GM19438 (cell line): Measurements from ENCODE around the gene COPS8.

Experiments
- ATAC-seq: cut with Tn5 transposase; IDR thresholded peaks from one replicate; pipeline ENCODE4 v1.9.1; 2021; ENCODE audit warnings: low read depth; ENCODE audit not compliant: unreplicated experiment

Gene COPS8

DNA sequence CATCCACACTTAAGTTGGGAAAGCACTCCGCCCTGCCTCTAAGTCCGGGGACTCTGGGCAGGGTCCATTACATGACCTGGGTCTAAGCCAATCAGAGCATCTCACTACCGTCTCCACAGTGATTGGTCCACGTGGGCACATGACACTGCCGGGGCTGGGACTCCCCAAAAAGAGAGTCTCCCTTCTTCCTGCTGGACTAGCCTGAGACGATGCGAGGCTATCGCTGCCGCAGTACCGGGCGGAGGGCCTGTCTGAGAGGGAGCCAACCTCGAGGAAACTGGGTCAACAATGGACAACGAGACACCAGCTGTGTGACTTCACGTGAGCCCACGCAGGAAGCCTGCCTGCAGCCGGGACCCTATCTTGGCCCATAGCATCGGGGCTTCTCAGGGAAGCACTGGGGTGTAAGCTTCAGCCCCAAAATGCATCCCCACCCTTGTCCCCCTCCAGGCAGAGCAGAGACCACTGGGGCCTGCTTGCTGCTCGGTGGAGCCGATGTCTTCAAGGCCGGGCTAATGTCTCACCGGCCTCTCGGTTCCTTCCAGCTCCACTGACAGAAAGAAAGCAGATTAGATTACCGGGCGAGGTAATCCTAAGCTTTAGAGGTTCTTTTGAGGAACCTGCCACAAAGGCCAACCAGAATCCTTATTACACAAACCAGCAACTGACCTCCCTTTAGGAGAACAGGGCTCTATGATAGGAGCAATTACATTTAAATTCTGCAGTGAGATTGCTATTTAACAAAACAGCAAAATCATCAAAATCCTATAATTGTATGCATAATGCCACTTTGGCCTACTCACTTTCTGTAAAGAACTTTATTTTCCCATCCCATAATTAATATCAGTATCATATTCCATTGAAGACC, 21.3 kb upstream of the COPS8 start:
- ATAC-seq = no peak

DNA sequence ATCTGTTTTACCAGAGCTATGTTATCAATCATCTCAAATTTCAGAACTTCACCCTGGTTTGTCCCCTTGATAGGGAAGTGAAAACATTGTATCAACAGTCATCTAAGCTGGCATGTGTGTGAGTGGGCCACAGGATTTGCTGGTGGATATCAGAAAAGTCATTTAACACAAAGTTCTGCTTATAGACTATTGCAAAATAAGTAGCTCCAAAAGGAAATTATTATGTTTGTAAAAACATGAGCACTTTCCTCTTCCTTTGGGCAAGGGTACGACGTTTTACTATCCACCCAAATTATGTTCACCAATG, 20.7 kb upstream of the COPS8 start:
- ATAC-seq = no peak

DNA sequence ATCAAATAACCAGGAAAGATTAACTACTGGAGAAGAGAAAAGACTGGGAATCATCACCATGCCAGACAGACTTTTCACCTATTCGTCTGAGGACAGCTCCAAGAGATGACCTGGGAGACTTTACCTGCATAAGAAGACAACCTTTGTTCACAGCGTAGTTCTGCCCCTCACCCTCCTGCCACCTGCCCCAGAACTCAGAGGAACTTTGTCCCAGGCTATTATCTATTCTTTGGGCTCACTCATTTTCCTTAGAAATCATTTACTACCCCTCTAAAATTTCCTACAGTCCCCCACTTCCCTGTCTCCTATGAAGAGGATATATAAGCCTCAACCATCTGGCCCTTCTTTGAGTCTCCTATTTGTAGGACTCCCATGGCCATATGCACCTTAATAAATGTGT, 19.3 kb upstream of the COPS8 start:
- ATAC-seq = no peak

DNA sequence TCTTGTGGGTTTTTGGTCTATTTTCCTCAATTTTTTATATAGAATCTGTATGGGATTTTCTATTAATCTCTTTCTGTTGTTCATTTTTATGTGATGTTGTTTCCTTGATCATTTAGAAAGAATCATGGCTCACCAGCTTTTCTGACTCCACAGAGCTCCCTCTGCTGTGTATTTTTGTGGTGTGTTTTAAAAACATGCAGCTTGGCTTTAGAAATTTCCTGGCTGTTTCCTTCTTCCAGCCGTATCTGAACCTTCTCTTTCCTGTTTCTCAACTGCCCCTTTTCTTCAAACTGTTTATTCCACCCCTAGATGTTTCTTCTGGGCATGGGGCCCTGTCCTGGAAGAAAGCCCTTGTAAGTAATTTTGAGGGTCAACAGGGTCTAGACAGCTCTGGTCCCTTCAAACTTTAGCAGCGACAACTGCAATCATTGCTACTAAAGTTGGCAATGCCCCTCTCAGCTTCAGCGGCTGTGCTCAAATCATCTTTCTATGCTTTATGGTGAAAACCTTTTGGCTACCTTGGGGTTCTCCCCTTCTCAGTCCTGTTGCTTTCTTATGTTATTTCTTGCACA, 17.6 kb upstream of the COPS8 start:
- no peak for ATAC-seq

DNA sequence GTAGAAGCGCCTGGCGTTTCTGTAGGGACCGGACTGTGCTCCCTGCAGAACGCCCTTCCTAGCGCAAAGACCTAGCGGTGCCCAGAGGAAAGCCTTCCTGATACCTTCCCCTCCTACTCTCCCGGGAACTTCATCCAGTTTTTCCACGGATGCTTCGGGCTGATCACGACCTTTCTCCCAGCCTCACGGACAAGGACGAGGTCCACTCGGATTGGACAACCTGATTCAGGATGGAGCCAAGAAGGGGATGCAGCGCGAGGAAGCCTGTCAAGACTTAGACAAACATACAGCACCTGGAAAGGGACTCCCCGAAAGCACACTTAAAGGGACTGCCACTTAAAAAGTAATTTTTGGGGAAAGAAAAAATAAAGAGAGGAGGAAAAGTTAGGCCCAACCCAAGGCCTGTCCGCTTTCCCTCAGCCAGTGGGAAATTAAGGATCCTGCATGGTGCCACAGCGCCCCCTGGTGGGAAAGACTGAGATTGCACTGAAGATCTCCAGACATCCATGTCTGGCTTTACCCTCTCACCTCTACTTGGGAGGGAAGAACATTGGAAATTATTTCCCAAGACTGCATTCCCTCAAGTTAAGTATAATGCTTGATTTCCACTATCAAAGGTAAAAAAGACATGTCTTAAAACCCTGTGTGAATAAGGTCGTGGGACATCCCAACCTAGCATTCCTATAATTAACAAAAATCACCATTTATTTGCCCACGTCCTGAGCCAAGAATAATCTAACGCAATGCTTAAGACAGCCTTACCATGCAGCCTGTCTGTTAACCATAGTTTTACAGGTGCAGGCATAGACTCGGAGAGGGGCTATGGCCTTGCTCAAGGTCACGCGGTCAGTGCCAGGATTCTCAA, 13.4 kb upstream of the COPS8 start:
- no peak for ATAC-seq

DNA sequence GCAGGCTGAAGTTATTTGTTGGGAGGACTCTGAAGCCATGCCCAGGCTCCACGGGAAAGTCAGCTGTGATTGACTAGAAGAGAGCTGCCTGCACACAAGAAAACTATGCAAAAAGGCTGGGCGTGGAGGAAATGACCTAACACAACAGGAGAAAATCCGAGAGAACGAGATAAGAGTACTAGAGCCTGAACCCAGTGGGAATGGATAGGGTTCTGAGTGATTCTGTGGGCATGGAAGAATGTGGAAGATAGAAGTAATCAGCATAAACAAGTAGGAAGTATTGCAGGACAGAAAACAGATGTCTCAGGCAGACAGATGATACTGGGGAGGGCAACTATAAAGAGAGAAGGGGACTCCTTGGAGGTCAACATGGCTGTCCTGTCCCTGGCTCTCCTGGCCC, 12.1 kb upstream of the COPS8 start:
- no peak for ATAC-seq

DNA sequence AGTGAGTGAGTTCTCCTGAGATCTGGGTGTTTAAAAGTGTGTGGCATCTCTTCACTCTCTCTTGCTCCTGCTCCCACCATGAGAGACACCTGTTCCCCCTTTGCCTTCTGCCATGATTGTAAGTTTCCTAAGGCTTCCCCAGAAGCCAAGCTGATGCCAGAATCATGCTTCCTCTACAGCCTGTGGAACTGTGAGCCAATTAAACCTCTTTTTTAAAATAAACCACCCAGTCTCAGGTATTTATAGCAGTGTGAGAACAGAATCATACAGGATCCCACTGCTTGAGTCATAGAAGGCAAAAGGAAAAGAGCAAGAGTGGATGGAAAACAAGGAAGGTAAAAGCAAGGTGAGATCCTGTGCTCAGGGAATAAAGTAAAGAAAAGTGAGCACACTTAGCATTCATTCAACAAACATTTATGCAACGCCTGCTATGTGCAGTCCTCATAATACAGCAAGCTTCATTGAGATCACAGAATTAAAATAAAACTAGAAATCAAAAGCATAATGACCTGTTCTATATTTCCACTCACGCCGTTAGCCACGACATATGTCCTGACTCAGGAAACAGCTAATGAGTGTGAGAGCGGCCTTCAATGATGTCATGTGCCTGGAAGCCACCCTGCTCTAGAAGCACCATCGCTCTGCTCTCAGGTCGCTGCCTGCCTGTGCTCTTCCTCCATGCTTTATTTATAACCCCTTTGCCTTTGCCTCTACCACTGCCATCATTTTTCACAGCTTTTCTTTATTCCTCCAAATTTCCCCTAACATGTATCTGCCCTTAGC, 11.3 kb upstream of the COPS8 start:
- no peak for ATAC-seq

DNA sequence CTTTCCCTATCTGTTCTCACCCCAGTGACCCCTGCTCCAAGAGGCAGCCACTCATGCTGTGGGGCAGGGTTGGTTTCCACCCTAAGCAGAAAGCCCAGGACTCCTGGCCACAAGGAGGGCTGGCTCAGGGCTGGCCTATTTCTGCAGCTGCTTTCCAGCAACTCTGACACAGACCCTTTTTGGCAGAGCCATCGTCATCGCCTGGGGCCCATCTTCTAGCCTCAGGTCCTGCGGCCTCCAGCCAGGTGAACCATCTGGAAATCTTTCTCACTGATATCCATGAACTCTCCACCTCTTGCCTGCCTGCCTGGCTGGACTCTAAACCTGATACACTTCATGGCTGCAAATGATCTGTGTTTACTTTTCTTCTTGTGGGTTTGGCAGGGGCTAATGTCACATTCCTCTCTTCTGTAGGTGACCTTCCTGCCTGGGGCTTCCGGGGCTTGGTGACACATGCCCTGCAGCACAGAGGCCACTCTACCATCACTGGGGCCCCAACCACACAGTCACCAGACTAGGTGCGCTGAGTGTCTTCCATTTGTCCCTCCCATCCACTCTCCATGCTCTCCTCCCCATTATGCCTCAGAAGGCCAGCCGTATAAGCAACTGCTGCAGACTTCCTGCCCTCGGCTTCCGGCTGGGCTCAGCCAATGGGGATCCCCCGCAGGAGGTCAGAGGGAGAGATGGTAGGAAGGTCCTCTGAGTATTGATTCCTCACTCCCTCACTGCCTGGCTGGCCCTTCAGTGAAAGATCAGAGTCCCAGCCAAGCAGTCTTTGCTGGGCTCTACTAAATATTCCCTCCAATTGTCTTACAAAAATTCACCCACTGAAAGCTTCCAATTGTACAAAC, 9.7 kb upstream of the COPS8 start:
- no peak for ATAC-seq

DNA sequence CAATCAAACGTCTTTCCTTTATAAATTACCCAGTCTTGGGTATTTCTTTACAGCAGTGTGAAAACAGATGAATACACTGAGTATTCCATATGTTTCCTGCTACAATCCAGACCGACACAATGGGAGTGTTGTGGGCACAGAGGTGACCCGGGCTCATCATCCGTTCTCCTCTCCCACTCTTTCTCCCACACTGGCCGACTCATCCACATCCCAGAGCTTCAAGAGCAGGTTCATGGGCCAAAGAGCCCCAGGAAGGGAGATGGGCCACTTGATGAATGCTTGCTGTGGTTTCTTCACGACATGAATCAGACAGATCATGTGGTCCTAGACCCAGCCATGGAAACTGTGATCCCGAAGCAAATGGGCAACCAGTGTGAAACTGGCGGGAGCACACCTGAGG, 4.1 kb upstream of the COPS8 start:
- no peak for ATAC-seq

DNA sequence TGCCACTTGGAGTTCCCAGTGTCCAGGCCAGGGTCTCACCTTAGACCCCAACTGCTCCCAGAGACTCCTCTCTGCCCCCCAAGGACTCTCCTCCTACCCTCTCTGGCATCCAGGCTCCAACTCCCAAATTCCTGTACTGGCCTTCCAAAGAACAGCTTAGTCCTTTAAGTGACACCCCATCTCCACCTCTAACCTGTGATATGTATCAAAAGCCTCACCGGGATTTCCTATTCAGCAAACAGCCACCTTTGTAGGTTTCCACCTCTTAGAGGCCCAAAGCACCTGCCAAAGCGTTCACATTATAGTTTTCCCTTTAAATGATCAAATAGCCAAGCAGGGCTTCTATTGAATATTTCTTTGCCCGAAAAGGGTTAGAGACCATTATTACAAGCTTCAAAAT, 2.7 kb upstream of the COPS8 start:
- ATAC-seq = no peak

DNA sequence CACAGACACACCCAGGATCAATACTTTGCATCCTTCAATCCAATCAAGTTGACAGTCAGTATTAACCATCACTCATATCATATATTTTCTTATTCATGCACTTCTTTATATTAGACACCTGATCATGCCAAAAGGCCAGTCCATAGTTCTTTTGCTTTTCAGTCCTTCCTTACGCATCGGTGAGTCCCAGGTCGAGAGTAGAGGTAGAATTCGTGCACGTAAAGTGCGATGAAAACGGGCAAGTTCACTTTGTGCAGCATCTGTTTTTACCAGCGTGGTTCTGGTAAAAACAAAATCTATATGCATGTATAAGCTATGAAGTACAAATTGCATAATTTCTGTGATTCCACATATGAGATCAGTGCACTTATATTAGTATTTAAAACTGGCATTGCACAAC, 1.2 kb upstream of the COPS8 start:
- ATAC-seq = no peak

DNA sequence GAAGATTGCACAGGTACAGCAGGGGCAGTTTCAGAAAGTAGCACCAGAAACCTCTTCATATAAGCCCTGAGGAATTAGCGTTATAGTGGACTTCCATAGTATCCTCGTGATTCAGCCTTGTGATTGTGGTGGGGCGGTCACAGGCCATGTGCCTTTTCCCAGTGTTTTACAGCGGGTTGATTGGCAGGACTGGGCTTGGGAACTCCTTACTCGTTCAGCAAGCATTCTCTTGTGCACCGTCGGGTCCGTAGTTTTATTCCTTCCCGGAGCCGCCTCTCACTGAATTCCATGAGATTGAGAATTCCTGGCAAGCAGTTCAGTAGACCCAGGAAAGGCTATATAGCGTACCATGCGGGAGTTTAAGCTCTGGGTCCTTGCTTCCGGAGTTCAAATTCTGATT, 5.2 kb downstream of the COPS8 start:
- no peak for ATAC-seq

DNA sequence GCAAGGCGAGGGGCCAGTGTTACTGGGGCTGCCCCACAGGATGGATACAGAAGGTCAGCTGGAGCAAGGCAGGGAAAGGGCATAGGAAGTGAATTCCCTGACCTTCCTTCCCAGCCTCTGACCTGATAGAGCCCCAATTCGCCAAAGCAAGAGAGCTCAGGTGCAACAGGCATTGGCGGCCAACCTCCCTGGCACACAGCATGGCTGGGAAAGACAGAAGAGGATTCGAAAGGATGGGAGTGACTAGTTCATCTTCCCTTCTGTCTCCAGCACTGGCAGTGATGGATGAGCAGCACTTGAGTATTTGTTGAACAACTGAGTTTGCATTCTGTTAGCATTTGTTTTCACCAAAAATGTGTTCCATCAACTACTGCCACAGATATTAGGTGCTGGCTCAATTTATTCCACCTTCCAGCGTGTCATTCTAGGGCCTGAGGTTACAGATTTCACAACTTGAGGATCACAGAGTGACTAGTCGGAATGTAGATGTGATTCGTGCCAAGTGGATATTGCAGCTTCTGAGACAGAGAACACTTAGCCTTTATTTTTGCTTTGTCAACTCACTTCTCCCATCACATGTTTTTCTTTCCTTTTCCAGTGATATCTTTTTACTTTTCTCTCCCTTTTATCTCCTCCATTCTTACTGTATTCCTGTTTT, 6.2 kb downstream of the COPS8 start:
- ATAC-seq = no peak

DNA sequence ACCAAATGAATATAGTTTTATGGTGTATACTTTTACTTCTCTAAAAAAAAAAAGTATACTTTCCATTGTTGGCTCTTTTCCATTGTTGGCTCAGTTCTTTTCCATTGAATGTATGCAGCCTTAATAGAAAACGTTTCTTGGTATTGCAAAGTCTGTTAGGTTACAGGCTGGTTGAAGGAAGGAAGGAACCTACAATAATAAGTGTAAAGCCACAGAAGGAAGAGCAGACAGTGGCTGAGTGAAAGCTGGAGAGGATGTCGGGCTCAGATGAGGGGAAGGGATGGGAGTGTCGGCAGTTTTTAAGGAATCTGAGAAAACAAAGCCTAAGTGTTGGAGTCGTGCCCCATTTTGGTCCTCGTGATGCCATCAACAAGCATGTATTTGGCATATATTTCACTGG, 6.8 kb downstream of the COPS8 start:
- ATAC-seq = no peak

DNA sequence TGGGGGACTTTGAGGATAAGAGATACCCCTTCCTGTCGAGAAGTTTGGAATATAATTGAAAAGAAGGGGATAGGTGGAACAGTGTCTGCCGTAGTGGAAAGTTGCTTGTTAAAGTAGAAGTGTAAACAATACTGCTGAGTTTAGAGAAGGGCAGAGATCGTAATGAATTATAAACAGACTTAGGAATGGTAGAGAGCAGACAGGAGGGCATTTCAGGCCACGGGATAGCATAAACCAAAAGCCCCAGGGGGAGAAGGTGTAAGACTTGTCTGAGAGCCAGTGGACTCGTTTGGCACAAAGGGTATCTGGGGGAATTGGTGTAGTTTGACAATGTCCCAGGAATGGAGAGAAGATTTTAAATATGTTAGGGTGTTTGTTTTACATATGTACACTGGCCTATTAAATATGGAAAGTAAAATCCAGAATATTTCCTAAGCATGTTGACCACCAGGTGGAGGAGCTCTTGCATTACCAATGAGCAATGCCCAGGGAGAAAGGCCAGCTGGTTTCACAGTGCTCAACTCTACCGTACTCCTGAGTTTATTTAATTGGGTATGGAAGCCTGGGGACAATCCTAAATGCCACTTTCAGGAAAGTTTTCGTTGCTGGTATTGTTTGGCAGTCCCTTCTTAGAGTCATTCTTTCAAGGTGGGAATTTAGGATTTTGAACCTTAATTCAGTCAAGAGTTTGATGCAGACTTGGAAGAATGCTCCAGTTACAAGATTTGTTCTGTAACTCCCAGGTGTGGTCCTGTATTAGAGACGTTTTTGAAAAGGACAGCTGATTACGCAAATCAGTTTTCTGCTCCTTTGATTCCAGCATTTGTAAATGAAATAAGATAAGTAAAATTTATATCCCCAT, 7.5 kb downstream of the COPS8 start:
- no peak for ATAC-seq

DNA sequence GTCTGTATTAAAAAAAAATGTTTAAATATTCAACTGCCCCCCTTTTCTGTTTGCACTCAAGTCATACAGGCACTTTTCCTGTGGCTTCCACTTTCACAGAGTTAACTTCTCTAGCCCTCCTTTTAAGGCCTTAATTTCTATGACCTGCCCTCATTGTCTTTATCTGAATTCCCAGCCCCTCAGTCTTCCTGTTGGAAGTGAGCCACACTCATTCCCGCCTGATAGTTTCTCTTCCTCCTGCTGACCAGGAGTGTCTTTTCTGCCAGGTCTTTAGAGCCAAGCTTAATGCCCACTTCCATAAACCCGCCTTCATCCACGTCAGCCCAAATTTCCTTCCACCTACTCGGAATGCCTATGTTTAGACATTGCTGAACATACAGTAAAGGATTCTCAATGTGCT, 10.5 kb downstream of the COPS8 start:
- no peak for ATAC-seq

DNA sequence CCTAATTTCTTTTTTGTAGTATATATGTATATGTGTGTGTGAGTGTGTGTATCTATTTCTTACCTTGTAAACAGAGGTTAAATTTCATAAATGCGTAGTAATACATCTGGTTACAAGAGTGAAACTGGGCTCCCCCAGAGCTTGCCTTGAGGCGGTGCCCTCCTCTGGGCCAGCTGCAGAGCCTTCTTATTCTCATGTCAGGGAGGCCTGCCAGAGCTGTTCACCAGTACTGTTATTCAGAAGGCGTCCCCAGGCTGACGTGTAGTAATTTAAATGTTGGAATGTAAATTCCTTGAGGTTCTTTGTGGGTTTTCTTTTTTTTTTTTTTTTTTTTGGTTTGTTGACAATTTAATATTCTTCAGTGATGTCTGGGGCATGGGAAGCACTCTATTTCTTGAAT, 11.2 kb downstream of the COPS8 start:
- ATAC-seq = no peak

DNA sequence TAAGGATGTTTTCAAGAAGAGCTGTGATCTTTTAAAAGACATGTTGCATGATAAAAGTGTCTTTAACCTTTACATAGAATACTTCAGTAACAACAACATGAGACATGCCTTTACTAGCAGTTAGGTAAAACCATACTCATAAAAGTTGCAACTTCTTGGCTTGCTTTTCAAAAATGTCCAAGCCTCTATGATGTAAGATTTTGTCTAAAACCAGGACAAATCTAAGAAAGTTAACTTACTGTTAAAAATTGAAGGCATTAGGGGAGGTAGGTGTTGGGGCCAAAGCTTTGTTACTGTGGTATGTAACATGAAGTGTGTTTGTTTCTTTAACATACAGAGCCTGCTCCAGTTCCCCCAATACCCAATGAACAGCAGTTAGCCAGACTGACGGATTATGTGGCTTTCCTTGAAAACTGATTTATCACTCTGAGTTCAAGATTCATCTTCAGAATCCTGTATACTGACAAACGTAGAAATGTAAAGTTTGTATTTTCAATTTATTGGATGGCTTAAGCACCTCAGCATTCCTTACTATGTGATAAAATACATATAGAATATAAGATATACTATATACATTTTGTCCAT, 11.7 kb downstream of the COPS8 start:
- no peak for ATAC-seq
